DMS 273 (cell line): ENCODE data around the gene POLG2.

ENCODE experiments used
- DNase-seq: peaks from one replicate; lab custom pipeline; 2025; ENCODE audit not compliant: unreplicated experiment; lab: John Stamatoyannopoulos, UW

The POLG2 gene

GRCh38 chr17:64496786-64497564 lies at the start of gene POLG2:
Gene POLG2 (minus strand): TSS chr17:64497054. CDS start chr17:64496968, 86 bp downstream.
- peak; percentile 98 for DNase-seq

GRCh38 chr17:64544742-64545141 lies 47.9 kb upstream of the POLG2 start:
- no peak for DNase-seq

GRCh38 chr17:64540118-64540776 lies 43.4 kb upstream of the POLG2 start:
- DNase-seq, result no peak

GRCh38 chr17:64538508-64539130 lies 41.8 kb upstream of the POLG2 start:
- DNase-seq, result peak; percentile 10

GRCh38 chr17:64537488-64537887 lies 40.6 kb upstream of the POLG2 start:
- no peak for DNase-seq

GRCh38 chr17:64536913-64537312 lies 40.1 kb upstream of the POLG2 start:
- no peak for DNase-seq

- DNase-seq, result no peak
Measured at GRCh38 chr17:64535357-64535756, 38.5 kb upstream of the POLG2 start.

- no peak for DNase-seq
Measured at GRCh38 chr17:64534187-64534586, 37.3 kb upstream of the POLG2 start.

- DNase-seq, result no peak
Measured at GRCh38 chr17:64533784-64534183, 36.9 kb upstream of the POLG2 start.

GRCh38 chr17:64532409-64532808 lies 35.6 kb upstream of the POLG2 start:
- no peak for DNase-seq

- DNase-seq, result no peak
Measured at GRCh38 chr17:64531955-64532371, 35.1 kb upstream of the POLG2 start.

GRCh38 chr17:64529221-64529620 lies 32.4 kb upstream of the POLG2 start:
- DNase-seq, result no peak

- no peak for DNase-seq
Measured at GRCh38 chr17:64527914-64528313, 31.1 kb upstream of the POLG2 start.

- no peak for DNase-seq
Measured at GRCh38 chr17:64520359-64520758, 23.5 kb upstream of the POLG2 start.

- DNase-seq, result no peak
Measured at GRCh38 chr17:64519601-64520000, 22.7 kb upstream of the POLG2 start.

GRCh38 chr17:64515829-64516228 lies 19.0 kb upstream of the POLG2 start:
- DNase-seq, result no peak

- DNase-seq, result no peak
Measured at GRCh38 chr17:64515419-64515818, 18.6 kb upstream of the POLG2 start.

- DNase-seq, result no peak
Measured at GRCh38 chr17:64509179-64509578, 12.3 kb upstream of the POLG2 start.

- no peak for DNase-seq
Measured at GRCh38 chr17:64508683-64509082, 11.8 kb upstream of the POLG2 start.

- peak; percentile 87 for DNase-seq
Measured at GRCh38 chr17:64507413-64507782, 10.5 kb upstream of the POLG2 start.

GRCh38 chr17:64506576-64507412 lies 9.9 kb upstream of the POLG2 start, which contains the start of gene CEP95:
Gene CEP95 (plus strand): TSS chr17:64506977. CDS start chr17:64507098, 121 bp downstream.
- DNase-seq, result peak; percentile 99
